ENCODE measurements around the gene AOPEP. TPM values are rescaled to one million over a fixed set of nuclear protein-coding genes. Genes with fewer than 3 reads are reported as not detected.

Gene AOPEP
- total and polyA plus RNA-seq, 2 of the 13 experiments (the other 11 are each of a cell fraction or from before 2014, with no cell fraction given), result 22.2 to 41.6 TPM

- no peak for TF ChIP-seq ZNF383 (CRISPR knock-in tag; IDR thresholded peaks at IDR 0.05; ENCODE audit: borderline replicate concordance)
- no peak for TF ChIP-seq ELF1 (CRISPR knock-in tag; IDR thresholded peaks at IDR 0.05)
- TF ChIP-seq MEIS1 (CRISPR knock-in tag; IDR thresholded peaks at IDR 0.05; ENCODE audit: borderline replicate concordance), result 0 out of 2 replicates have a peak, but pooled peaks have one; percentile 44
- no peak for TF ChIP-seq ZBTB26 (CRISPR knock-in tag; IDR thresholded peaks at IDR 0.05; ENCODE audit: borderline replicate concordance)
- no peak for TF ChIP-seq STAT5B (CRISPR knock-in tag; IDR thresholded peaks at IDR 0.05)
- no peak for TF ChIP-seq ARID3A (IDR thresholded peaks at IDR 0.05; ENCODE audit: low read depth, low read length)
- TF ChIP-seq ZBTB37 (CRISPR knock-in tag; IDR thresholded peaks at IDR 0.05), result peak; percentile 96
- TF ChIP-seq ZNF142 (CRISPR knock-in tag; IDR thresholded peaks at IDR 0.05), result no peak
- TF ChIP-seq ELF3 (CRISPR knock-in tag; IDR thresholded peaks at IDR 0.05), result peak; percentile 65
- TF ChIP-seq ZNF556 (CRISPR knock-in tag; IDR thresholded peaks at IDR 0.05; ENCODE audit: borderline replicate concordance), result peak; percentile 38; the same call in 1 of the 2 replicates
- 0 out of 2 replicates have a peak, but pooled peaks have one; percentile 30 for TF ChIP-seq ZKSCAN8 (CRISPR knock-in tag; IDR thresholded peaks at IDR 0.05; ENCODE audit: borderline replicate concordance)
- TF ChIP-seq TBX2 (CRISPR knock-in tag; IDR thresholded peaks at IDR 0.05; ENCODE audit: borderline replicate concordance), result peak; percentile 83
- TF ChIP-seq TP53 (CRISPR knock-in tag; conservative IDR thresholded peaks at IDR 0.05), result no peak
These were observed 202.3 kb downstream of the AOPEP start (continued) for GRCh38 chr9:94928691-94929368.
